Fibroblast of lung (primary cell): ENCODE results near the gene ADAMTSL1. TPM values are rescaled to one million over a fixed set of nuclear protein-coding genes. Genes with fewer than 3 reads are reported as not detected.
A peak's percentile ranks its signal among the peaks of the same experiment; 100 is the strongest.

Experiments
- DNase-seq, 2 donors: peaks; one replicate each; pipeline versions ENCODE4 v3.0.0 to v3.0.0-alpha.2; 2010; ENCODE audit warnings: low read depth in 2 of 2
- H2AFZ ChIP-seq: 2 replicates; pipeline ENCODE4 v1.5.1; 2012; ENCODE audit warnings: low read length, control low read depth, inconsistent platforms
- H3K27ac ChIP-seq: 2 replicates; pipeline ENCODE4 v1.5.1; 2011; ENCODE audit warnings: low read length, control low read depth; ENCODE audit not compliant: insufficient read depth
- H3K27me3 ChIP-seq: 2 replicates; pipeline ENCODE4 v1.5.1; 2011; ENCODE audit warnings: mild to moderate bottlenecking, low read length; ENCODE audit not compliant: control insufficient read depth, insufficient read depth
- H3K36me3 ChIP-seq: 2 replicates; pipeline ENCODE4 v1.5.1; 2011; ENCODE audit warnings: low read length; ENCODE audit not compliant: control insufficient read depth, insufficient read depth
- H3K4me1 ChIP-seq: 2 replicates; pipeline ENCODE4 v1.5.1; 2011; ENCODE audit warnings: low read length; ENCODE audit not compliant: control insufficient read depth, insufficient read depth; ENCODE audit errors: extremely low read depth
- H3K4me2 ChIP-seq: 2 replicates; pipeline ENCODE4 v1.5.1; 2011; ENCODE audit warnings: low read length, control low read depth; ENCODE audit not compliant: insufficient read depth; ENCODE audit errors: extremely low read depth
- H3K4me3 ChIP-seq, 4 experiments: fragments of 200-600 bp in 1 of 4; sonication (generic) in 1 of 4; replicated peaks in 1 of 4; 2 replicates each; pipeline ENCODE4 v1.5.1; 2011 to 2016; ENCODE audit warnings: low read length in 4 of 4, low read depth in 3 of 4, mild to moderate bottlenecking in 3 of 4, control low read depth in 2 of 4, inconsistent platforms in 1 of 4, mixed read lengths in 1 of 4; ENCODE audit not compliant: insufficient read depth in 1 of 4; ENCODE audit errors: control extremely low read depth in 1 of 4
- H3K79me2 ChIP-seq: 2 replicates; pipeline ENCODE4 v1.5.1; 2012; ENCODE audit warnings: mild to moderate bottlenecking, low read length, inconsistent platforms; ENCODE audit not compliant: control insufficient read depth, insufficient read depth
- H3K9ac ChIP-seq: 2 replicates; pipeline ENCODE4 v1.5.1; 2011; ENCODE audit warnings: mild to moderate bottlenecking, low read length, control low read depth; ENCODE audit not compliant: insufficient read depth
- H3K9me3 ChIP-seq: 2 replicates; pipeline ENCODE4 v1.5.1; 2012; ENCODE audit warnings: low read depth, low read length; ENCODE audit not compliant: control insufficient read depth, insufficient read depth
- H4K20me1 ChIP-seq: 2 replicates; pipeline ENCODE4 v1.5.1; 2011; ENCODE audit warnings: low read length; ENCODE audit not compliant: control insufficient read depth, insufficient read depth; ENCODE audit errors: extremely low read depth
- EZH2 ChIP-seq: IDR thresholded peaks from 2 replicates; pipeline ENCODE4 v1.5.1; 2012; ENCODE audit warnings: low read length, control low read depth, mild to moderate bottlenecking; ENCODE audit errors: missing control alignments
- polyA plus RNA-seq, 2 donors: library from polyadenylated mRNA; depleted of rRNA in 1 of 2; stranded (reverse) in 1 of 2; unstranded in 1 of 2; fragments of >200 nt; gene quantifications; 2 replicates each; pipeline ENCODE4 v1.2.1, GENCODE V29; 2011 to 2012; ENCODE audit warnings: missing spikeins in 1 of 2
- total RNA-seq: library from RNA; depleted of rRNA; stranded (reverse); fragments of >200 nt; gene quantifications from 2 replicates; pipeline ENCODE4 v1.2.1, GENCODE V29; 2014
- TF ChIP-seq, protein P1 (sequence below), 2 donors: IDR thresholded peaks in 1 of 2; conservative IDR thresholded peaks in 1 of 2; 1 replicate in 1 of 2; 2 replicates in 1 of 2; pipeline ENCODE4 v1.5.1; 2011 to 2012; ENCODE audit warnings: low read length in 2 of 2, control low read depth in 1 of 2, inconsistent platforms in 1 of 2, low read depth in 1 of 2, mild to moderate bottlenecking in 1 of 2

Gene ADAMTSL1
- total and polyA plus RNA-seq, 2 donors (not counting 1 experiment from before 2014, with no cell fraction given) = 19.3 to 27.9 TPM

GRCh38 chr9:18472841-18473251, 1.1 kb upstream of the ADAMTSL1 start:
- Histone ChIP-seq H3K4me1 (peaks cover 2% of the 10 kb centered on the region), H3K27ac (peak overlapping the region; percentile 60), H3K9me3 (no peaks in the 10 kb centered on the region), H3K36me3 (no peaks in the 10 kb centered on the region), H3K79me2 (peaks cover 33% of the 10 kb centered on the region), H3K27me3 (no peaks in the 10 kb centered on the region), H4K20me1 (no peaks in the 10 kb centered on the region), H3K4me2 (peak overlapping the region; percentile 92), H3K4me3 (peak overlapping the region; percentile 56 to 77 (median 66)), H3K9ac (no peak overlapping the region), H2AFZ (peak overlapping the region; percentile 65)
- TF ChIP-seq, protein P1, sequence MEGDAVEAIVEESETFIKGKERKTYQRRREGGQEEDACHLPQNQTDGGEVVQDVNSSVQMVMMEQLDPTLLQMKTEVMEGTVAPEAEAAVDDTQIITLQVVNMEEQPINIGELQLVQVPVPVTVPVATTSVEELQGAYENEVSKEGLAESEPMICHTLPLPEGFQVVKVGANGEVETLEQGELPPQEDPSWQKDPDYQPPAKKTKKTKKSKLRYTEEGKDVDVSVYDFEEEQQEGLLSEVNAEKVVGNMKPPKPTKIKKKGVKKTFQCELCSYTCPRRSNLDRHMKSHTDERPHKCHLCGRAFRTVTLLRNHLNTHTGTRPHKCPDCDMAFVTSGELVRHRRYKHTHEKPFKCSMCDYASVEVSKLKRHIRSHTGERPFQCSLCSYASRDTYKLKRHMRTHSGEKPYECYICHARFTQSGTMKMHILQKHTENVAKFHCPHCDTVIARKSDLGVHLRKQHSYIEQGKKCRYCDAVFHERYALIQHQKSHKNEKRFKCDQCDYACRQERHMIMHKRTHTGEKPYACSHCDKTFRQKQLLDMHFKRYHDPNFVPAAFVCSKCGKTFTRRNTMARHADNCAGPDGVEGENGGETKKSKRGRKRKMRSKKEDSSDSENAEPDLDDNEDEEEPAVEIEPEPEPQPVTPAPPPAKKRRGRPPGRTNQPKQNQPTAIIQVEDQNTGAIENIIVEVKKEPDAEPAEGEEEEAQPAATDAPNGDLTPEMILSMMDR (conservative IDR thresholded peaks at IDR 0.05 in 1 of 2, IDR thresholded peaks at IDR 0.05 in 1 of 2; ENCODE audit: low read depth in 1 of 2, low read length in 2 of 2) = no peak
- TF ChIP-seq EZH2 = no peak
- DNase-seq = peak; percentile 56 to 69

- peaks cover 2% of the 10 kb centered on the region for H3K4me1 ChIP-seq
- H3K4me3 ChIP-seq = peak overlapping the region; percentile 56 to 77 (median 66)
- peak overlapping the region; percentile 60 for H3K4me2 ChIP-seq
- no peak overlapping the region for H2AFZ ChIP-seq
- H3K36me3 ChIP-seq = no peaks in the 10 kb centered on the region
- H3K9me3 ChIP-seq = no peaks in the 10 kb centered on the region
- H3K27ac ChIP-seq = peak overlapping the region; percentile 66
- H3K79me2 ChIP-seq = peaks cover 42% of the 10 kb centered on the region
- TF ChIP-seq EZH2 = no peak
- TF ChIP-seq, protein P1 (conservative IDR thresholded peaks at IDR 0.05 in 1 of 2, IDR thresholded peaks at IDR 0.05 in 1 of 2; ENCODE audit: low read depth in 1 of 2, low read length in 2 of 2) = no peak
- no peaks in the 10 kb centered on the region for H4K20me1 ChIP-seq
- H3K9ac ChIP-seq = no peak overlapping the region
- peak; percentile 75 to 78 for DNase-seq
- no peaks in the 10 kb centered on the region for H3K27me3 ChIP-seq
Observed at GRCh38 chr9:18474783-18475182, 830 bp downstream of the ADAMTSL1 start.

DNA sequence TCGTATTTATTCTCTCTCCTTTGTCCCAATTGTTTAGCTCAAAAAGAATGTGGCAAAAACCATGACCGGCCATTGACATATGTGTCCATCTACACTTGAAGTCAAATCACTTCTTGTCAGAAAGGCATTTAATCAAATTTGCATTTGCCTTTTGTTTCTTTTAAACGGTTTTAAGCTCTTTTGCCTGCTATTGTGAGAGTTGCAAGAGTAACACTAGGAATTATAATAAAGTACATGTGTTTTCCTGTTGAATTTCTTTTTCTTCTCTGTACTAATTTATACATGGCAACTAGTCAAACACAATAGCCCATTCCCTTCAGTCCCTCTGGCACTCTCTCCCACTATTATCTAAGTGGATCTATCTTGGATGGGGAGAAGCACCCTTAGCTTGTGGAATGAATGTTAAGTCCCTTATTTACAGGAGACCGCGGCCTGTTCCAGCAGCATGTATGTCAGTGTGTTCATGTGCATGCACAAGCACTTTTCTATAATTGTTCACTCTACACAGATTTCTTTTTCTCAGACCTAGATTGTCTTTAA, 3.2 kb downstream of the ADAMTSL1 start:
- no peak for TF ChIP-seq EZH2
- TF ChIP-seq, protein P1 (conservative IDR thresholded peaks at IDR 0.05 in 1 of 2, IDR thresholded peaks at IDR 0.05 in 1 of 2; ENCODE audit: low read depth in 1 of 2, low read length in 2 of 2) = no peak
- Histone ChIP-seq H3K4me3 (peak overlapping the region in 1 of 4 experiments; percentile 77), H3K27ac (no peak overlapping the region), H2AFZ (no peak overlapping the region), H3K9ac (no peak overlapping the region), H3K4me1 (peaks cover 4% of the 10 kb centered on the region), H3K4me2 (peak overlapping the region; percentile 1), H3K79me2 (peaks cover 61% of the 10 kb centered on the region), H3K9me3 (no peaks in the 10 kb centered on the region), H3K27me3 (no peaks in the 10 kb centered on the region), H3K36me3 (peaks cover 3% of the 10 kb centered on the region), H4K20me1 (no peaks in the 10 kb centered on the region)
- DNase-seq = peak in 1 of 2 donors; percentile 39
